Loucy (cell line): ENCODE measurements around the gene MMEL1.

Experiments
- H2AFZ ChIP-seq: fragments of 200-600 bp; sonication (generic); 2 replicates; pipeline ENCODE4 v1.6.0; 2016; ENCODE audit warnings: antibody characterized with exemption, mild to moderate bottlenecking, low read length, moderate library complexity
- H3F3A ChIP-seq: fragments of 200-600 bp; 2 replicates; pipeline ENCODE4 v1.6.0; 2016; ENCODE audit warnings: antibody characterized with exemption, low read depth, mild to moderate bottlenecking
- H3K27me3 ChIP-seq: fragments of 200-600 bp; sonication (generic); 2 replicates; pipeline ENCODE4 v1.6.1; 2014; ENCODE audit warnings: low read length, mild to moderate bottlenecking; ENCODE audit not compliant: insufficient read depth, poor library complexity, severe bottlenecking
- H3K36me3 ChIP-seq: fragments of 200-600 bp; sonication (generic); 2 replicates; pipeline ENCODE4 v1.6.1; 2016; ENCODE audit warnings: low read length; ENCODE audit not compliant: insufficient read depth
- H3K4me1 ChIP-seq: fragments of 200-600 bp; sonication (generic); 2 replicates; pipeline ENCODE4 v1.5.1; 2014; ENCODE audit warnings: low read length, mild to moderate bottlenecking; ENCODE audit not compliant: insufficient read depth, poor library complexity, severe bottlenecking
- H3K4me2 ChIP-seq: fragments of 200-600 bp; sonication (generic); 2 replicates; pipeline ENCODE4 v1.6.0; 2014; ENCODE audit warnings: antibody characterized with exemption, low read length, low read depth, mild to moderate bottlenecking; ENCODE audit not compliant: poor library complexity, severe bottlenecking
- H3K4me3 ChIP-seq: fragments of 200-600 bp; sonication (generic); 2 replicates; pipeline ENCODE4 v1.5.1; 2014; ENCODE audit warnings: low read length, mild to moderate bottlenecking, mixed read lengths; ENCODE audit not compliant: poor library complexity, severe bottlenecking
- H3K79me2 ChIP-seq: fragments of 200-600 bp; sonication (generic); 2 replicates; pipeline ENCODE4 v1.6.1; 2014; ENCODE audit warnings: low read length; ENCODE audit not compliant: insufficient read depth
- H3K9ac ChIP-seq: fragments of 200-600 bp; sonication (generic); 2 replicates; pipeline ENCODE4 v1.6.0; 2014; ENCODE audit warnings: mild to moderate bottlenecking, low read depth, low read length, moderate library complexity; ENCODE audit not compliant: poor library complexity, severe bottlenecking
- H3K9me2 ChIP-seq: fragments of 200-600 bp; sonication (generic); replicated peaks from 2 replicates; pipeline ENCODE4 v1.6.1; 2016; ENCODE audit warnings: low read depth, low read length, mixed read lengths
- H3K9me3 ChIP-seq: fragments of 200-600 bp; sonication (generic); 2 replicates; pipeline ENCODE4 v1.6.1; 2014; ENCODE audit warnings: mild to moderate bottlenecking, antibody characterized with exemption, low read length, low read depth; ENCODE audit not compliant: insufficient read depth
- H4K20me1 ChIP-seq: fragments of 200-600 bp; sonication (generic); 2 replicates; pipeline ENCODE4 v1.6.0; 2014; ENCODE audit warnings: antibody characterized with exemption, low read length, mild to moderate bottlenecking; ENCODE audit not compliant: insufficient read depth, poor library complexity, severe bottlenecking
- CTCF ChIP-seq: fragments of 200-600 bp; sonication (generic); conservative IDR thresholded peaks from 2 replicates; pipeline ENCODE4 v1.5.1; 2014; ENCODE audit warnings: mild to moderate bottlenecking, antibody characterized with exemption, low read length
- EZH2phosphoT487 ChIP-seq: fragments of 200-600 bp; IDR thresholded peaks from 2 replicates; pipeline ENCODE4 v1.6.1; 2018; ENCODE audit warnings: antibody characterized with exemption, mild to moderate bottlenecking, moderate library complexity, borderline replicate concordance

Gene MMEL1

GRCh38 chr1:2540816-2541492, 91.9 kb downstream of the MMEL1 start:
- TF ChIP-seq EZH2phosphoT487 (no peak), CTCF (no peak)
- H3K4me1 ChIP-seq: peaks cover 11% of the 10 kb centered on the region
- no peaks in the 10 kb centered on the region for H4K20me1 ChIP-seq
- no peaks in the 10 kb centered on the region for H3F3A ChIP-seq
- H3K9me3 ChIP-seq: no peaks in the 10 kb centered on the region
- no peaks in the 10 kb centered on the region for H3K9me2 ChIP-seq
- H3K4me2 ChIP-seq: no peak overlapping the region
- no peaks in the 10 kb centered on the region for H3K36me3 ChIP-seq
- no peaks in the 10 kb centered on the region for H3K27me3 ChIP-seq
- no peak overlapping the region for H3K4me3 ChIP-seq
- H2AFZ ChIP-seq: no peak overlapping the region
- H3K79me2 ChIP-seq: no peaks in the 10 kb centered on the region
- no peak overlapping the region for H3K9ac ChIP-seq
